ENCODE data around the gene C9orf153. TPM values are rescaled to one million over a fixed set of nuclear protein-coding genes. Genes with fewer than 3 reads are reported as not detected.

C9orf153 gene
- total RNA-seq = not detected in 2 replicates

DNA sequence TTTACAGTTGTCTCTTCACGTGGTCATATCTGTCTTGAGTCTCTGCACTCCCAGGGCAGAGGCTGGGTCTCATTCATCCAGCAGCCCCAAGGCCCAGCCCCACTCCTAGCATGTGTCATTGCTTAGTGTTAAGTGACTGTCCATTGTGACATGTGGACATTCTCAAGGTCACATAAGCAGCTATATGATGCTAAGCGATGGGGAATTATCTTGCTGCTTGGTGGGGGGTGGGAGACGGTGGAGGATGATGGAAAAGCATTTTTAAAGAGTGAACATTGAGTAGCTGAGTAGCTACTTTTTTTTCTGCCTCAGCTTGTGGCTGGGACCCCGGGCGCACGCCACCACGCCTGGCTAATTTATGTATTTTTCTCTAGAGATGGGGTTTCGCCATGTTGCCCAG, at the start of gene C9orf153:
Gene C9orf153 (minus strand): TSS at position 101 of the 400 bp plus-strand sequence. CDS start 30,054 bp downstream, outside the sequence.

DNA sequence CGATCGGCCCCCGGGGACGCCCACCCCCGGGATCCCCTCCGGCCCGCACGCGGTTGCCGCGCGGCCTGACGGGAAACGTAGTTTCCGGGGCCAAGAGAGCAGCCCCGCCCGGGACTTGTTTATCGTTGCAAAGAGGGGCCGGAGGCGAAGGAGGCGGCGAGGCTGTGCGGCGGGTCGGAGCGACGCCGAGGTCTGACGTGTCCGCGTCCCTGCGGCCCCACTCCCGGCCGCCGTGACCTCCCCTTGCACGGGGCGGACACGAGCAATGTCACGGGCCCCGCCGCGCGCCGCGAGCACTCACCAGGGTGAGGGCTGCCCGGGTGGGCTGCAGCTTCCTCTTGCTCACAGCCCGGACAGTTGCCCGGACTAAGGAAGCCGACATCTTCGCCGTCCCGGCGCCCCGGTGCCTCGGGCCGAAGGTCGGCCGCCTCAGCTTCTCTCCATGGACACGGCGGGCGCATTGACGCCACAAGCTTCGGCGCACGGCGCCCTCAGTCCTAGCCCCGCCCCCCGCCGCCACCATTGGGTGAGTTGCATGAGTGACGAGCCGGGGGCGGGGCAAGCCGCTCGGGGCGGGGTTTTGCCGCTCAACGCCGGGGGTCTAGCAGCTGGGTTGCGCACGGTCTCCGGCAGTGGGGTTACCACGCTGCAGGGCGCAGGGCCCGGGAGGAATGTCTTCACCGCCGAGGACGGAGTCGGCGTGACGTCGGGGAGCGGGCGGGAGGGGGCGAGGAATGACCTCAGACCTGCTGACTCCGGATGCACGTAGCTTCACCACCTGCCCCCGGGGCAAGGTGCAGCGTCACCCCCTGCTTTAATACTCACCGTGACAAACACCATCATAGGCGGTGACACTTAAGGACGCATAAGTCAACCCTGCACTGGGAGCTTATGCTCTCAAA, 22.9 kb upstream of the C9orf153 start, which contains the start of gene ISCA1:
Gene ISCA1 (minus strand): TSS at position 462 of the 902 bp plus-strand sequence. CDS start 80 bp downstream, at position 382.

Other genes starting within 250 kb of the C9orf153 start
- 26.5 and 28.3 TPM in 2 replicates for gene GOLM1, start 160.1 kb downstream of the C9orf153 start, total RNA-seq
- 21.0 and 22.8 TPM in 2 replicates for gene ISCA1, start 22.9 kb upstream of the C9orf153 start, total RNA-seq
- gene TUT7, start 94.8 kb upstream of the C9orf153 start, total RNA-seq = 21.0 and 28.4 TPM in 2 replicates

Measured in hair follicular keratinocyte (primary cell).